ENCODE results near the gene CLTA. TPM values are rescaled to one million over a fixed set of nuclear protein-coding genes. Genes with fewer than 3 reads are reported as not detected.

The CLTA gene
- total and polyA plus RNA-seq, 2 donors (not counting 3 experiments of a cell fraction or from before 2014, with no cell fraction given): 229 to 317 TPM

- CTCF ChIA-PET: interaction anchor here (0.7 to 3.8 kb wide), 3 partner anchors 14 to 141 kb away, joined by 3 to 19 read pairs (median 4); no protein-coding TSS in a partner anchor
- no peaks in the 10 kb centered on the region for H4K20me1 ChIP-seq (replicated peaks; ENCODE audit: control insufficient read depth, extremely low read depth, insufficient read depth, low read length)
- intact Hi-C loops (cut with micrococcal nuclease) (no loop called here), dilution Hi-C loops (cut with MboI; ENCODE audit: extremely low pct_ligation_motif_present, low sequenced_read_pairs) (no loop called here)
- POLR2A ChIA-PET: no interaction called here
- no peaks in the 10 kb centered on the region for H3K27me3 ChIP-seq (ENCODE audit: control insufficient read depth in 2 of 2, insufficient read depth in 2 of 2, low read length in 2 of 2)
- no peaks in the 10 kb centered on the region for H3K9me3 ChIP-seq (replicated peaks; ENCODE audit: control insufficient read depth, insufficient read depth, low read length)
- no peak for TF ChIP-seq EZH2 (IDR thresholded peaks at IDR 0.05; ENCODE audit: borderline replicate concordance, low read depth, low read length, severe bottlenecking)
- no peak for TF ChIP-seq FOS (IDR thresholded peaks at IDR 0.05; ENCODE audit: borderline replicate concordance, insufficient read depth, low read length)
- TF ChIP-seq CTCF (IDR thresholded peaks at IDR 0.05; ENCODE audit: extremely low read depth in 1 of 2, insufficient read depth in 1 of 2, low read depth in 1 of 2, low read length in 2 of 2): no peak
- TF ChIP-seq JUN (IDR thresholded peaks at IDR 0.05; ENCODE audit: borderline replicate concordance, insufficient read depth, insufficient read length, low read depth): no peak
- TF ChIP-seq MYC (IDR thresholded peaks at IDR 0.05; ENCODE audit: low read depth, low read length): no peak
- TF ChIP-seq POLR2A (IDR thresholded peaks at IDR 0.05; ENCODE audit: low read depth, low read length): no peak
- no peak for TF ChIP-seq POLR2AphosphoS5 (IDR thresholded peaks at IDR 0.05; ENCODE audit: insufficient read depth, low read depth, low read length)
- no peak for TF ChIP-seq GATA2 (IDR thresholded peaks at IDR 0.05; ENCODE audit: insufficient read depth, insufficient read length, low read depth, low read length)
- TF ChIP-seq MAX (IDR thresholded peaks at IDR 0.05; ENCODE audit: insufficient read depth, insufficient read length): no peak
- DNase-seq (ENCODE audit: low read depth, low spot score): no peak
- peaks cover 11% of the 10 kb centered on the region for H3K4me1 ChIP-seq (ENCODE audit: control insufficient read depth, extremely low read depth, insufficient read depth, low read length)
- no peak overlapping the region for H3K9ac ChIP-seq (replicated peaks; ENCODE audit: extremely low read depth, insufficient read depth, low read length)
- peaks cover 17% of the 10 kb centered on the region for H3K79me2 ChIP-seq (ENCODE audit: control insufficient read depth, insufficient read depth, low read length)
- no peaks in the 10 kb centered on the region for H3K36me3 ChIP-seq (ENCODE audit: control insufficient read depth in 2 of 2, extremely low read depth in 1 of 2, insufficient read depth in 2 of 2, low read length in 2 of 2)
- no peak overlapping the region for H3K27ac ChIP-seq (ENCODE audit: insufficient read depth, low read depth, low read length)
- H3K4me2 ChIP-seq (ENCODE audit: insufficient read depth, low read length): no peak overlapping the region
- FAIRE-seq: no peak
- no TSS peak for BruUV-seq (replicated peaks)
- H3K9me1 ChIP-seq (replicated peaks; ENCODE audit: control insufficient read depth, extremely low read depth, insufficient read depth, low read length): no peaks in the 10 kb centered on the region
- no peak overlapping the region for H2AFZ ChIP-seq (ENCODE audit: low read depth, low read length)
- no peak overlapping the region for H3K4me3 ChIP-seq (replicated peaks in 1 of 3; ENCODE audit: insufficient read depth in 1 of 3, low read depth in 1 of 3, low read length in 3 of 3)
Observed at GRCh38 chr9:36187414-36187813, 3.3 kb upstream of the CLTA start.

Measured in endothelial cell of umbilical vein (primary cell).